Stomach smooth muscle (tissue), 2 donors: ENCODE measurements around the gene PI4KA.
"Not testable (repeated sequence)": the region's sequence is repeated elsewhere in the genome, so short reads cannot be mapped to it uniquely, and the experiment has no call there.

Experiments
- H3K27ac ChIP-seq: one replicate; pipeline ENCODE4 v1.7.0; 2013; ENCODE audit warnings: mild to moderate bottlenecking, low read length, inconsistent platforms
- H3K27me3 ChIP-seq, 2 donors: one replicate each; pipeline ENCODE4 v1.7.0; 2013; ENCODE audit warnings: low read length in 2 of 2; ENCODE audit not compliant: insufficient read depth in 2 of 2, control insufficient read depth in 1 of 2
- H3K36me3 ChIP-seq, 2 donors: one replicate each; pipeline ENCODE4 v1.7.0; 2013; ENCODE audit warnings: low read length in 2 of 2; ENCODE audit not compliant: control insufficient read depth in 2 of 2, insufficient read depth in 2 of 2
- H3K4me1 ChIP-seq: one replicate; pipeline ENCODE4 v1.7.0; 2013; ENCODE audit warnings: low read length; ENCODE audit not compliant: control insufficient read depth, insufficient read depth
- H3K4me3 ChIP-seq, 2 donors: one replicate each; pipeline ENCODE4 v1.7.0; 2013; ENCODE audit warnings: low read length in 2 of 2
- H3K9ac ChIP-seq, 2 donors: one replicate each; pipeline ENCODE4 v1.7.0; 2013; ENCODE audit warnings: low read length in 2 of 2, mild to moderate bottlenecking in 1 of 2
- H3K9me3 ChIP-seq, 2 donors: one replicate each; pipeline ENCODE4 v1.7.0; 2013; ENCODE audit warnings: low read length in 2 of 2; ENCODE audit not compliant: control insufficient read depth in 2 of 2
- donor health status: healthy.
- donor health status: Pancreatic carcinoma.

The PI4KA gene

DNA sequence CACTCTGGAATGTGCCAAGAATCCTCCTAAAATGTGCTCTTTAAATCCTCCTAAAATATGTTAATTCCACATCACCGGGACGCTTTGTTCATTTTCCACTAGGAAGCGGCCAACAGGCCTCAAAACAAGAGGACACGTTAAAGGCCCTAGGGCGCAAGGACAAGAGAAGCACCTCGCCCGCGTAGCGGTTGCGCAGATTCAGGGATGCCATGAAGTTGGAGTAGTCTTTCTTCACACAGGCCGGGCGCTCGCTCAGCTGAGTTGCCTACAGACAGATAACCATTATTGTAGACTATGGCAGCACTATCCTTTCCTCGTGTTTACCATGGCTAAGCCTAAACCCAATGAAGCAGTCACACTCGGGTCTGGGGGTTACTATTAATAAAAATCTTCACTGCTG lies 114.2 kb downstream of the PI4KA start:
- no peaks in the 10 kb centered on the region for H3K27me3 ChIP-seq
- no peak overlapping the region for H3K27ac ChIP-seq
- no peaks in the 10 kb centered on the region for H3K9me3 ChIP-seq
- no peak overlapping the region for H3K9ac ChIP-seq
- H3K36me3 ChIP-seq, result peaks cover 32 to 46% of the 10 kb centered on the region in 2 donors
- H3K4me3 ChIP-seq, result no peak overlapping the region
- H3K4me1 ChIP-seq, result peaks cover 7% of the 10 kb centered on the region

DNA sequence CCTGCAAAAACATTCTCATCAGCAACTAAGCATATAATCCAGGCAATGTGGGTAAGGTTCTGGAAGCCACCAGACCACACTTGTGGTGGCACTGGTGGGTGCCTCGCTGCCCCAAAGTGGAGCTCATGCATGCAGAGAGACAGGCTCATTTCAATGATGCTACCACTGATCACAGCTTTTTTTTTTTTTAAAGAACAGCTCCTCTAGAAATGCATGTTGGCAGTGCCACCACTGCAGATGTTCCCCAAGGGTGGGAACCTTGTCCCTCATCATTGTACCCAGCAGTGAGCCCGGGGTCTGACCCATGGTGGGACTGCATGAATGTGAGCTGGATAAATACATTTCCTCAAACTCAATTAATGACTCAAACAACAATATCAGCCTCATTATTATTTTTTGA lies 115.8 kb downstream of the PI4KA start:
- no peak overlapping the region for H3K4me3 ChIP-seq
- no peaks in the 10 kb centered on the region for H3K4me1 ChIP-seq
- no peaks in the 10 kb centered on the region for H3K27me3 ChIP-seq
- H3K27ac ChIP-seq, result no peak overlapping the region
- H3K9ac ChIP-seq, result no peak overlapping the region
- H3K9me3 ChIP-seq, result no peaks in the 10 kb centered on the region
- peaks cover 34 to 44% of the 10 kb centered on the region in 2 donors for H3K36me3 ChIP-seq

DNA sequence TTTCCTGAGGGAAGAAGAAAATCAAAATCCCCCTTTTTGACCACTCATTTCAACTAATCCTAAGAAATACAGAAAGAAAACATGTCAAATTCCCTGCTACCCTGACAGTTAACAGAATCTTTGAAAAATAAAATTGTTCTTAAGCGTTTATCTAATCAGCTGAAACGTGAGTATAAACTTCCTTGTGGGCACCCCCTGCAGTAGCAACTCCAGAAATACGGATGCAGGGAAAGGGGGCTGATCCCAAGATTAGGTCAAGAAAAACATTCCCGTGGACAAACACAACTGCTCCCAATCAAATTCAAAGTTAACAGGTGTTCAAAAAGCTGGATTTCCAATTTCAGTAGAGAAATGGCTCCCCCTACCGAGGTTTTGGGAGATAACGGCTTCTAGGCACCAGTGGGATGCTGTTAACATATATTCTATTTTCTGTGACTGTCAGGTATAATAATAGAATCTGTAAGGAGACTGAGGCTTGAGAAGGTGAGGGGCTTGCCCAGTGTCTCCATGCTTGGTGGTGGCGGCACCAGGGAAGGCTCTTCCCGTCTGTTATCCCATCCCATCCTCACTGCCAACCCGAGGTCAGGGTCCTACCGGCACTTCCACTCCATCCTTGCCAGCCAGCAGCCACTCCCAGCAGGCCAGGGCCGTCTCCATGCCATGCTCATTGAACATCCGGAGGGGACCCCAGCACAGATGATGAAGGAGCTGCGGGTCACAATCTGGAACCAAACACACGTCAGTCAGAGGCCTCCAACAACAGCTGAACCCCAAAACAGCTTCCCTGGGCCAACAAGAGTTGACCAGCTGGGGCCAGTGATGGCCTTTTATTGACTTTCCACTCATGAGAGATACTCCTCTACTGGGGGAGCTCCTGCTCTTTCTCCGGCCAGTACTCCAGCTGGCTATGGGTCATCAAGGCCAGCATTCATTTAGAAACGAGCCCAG lies 116.7 kb downstream of the PI4KA start:
- Histone ChIP-seq H3K27ac (no peak overlapping the region), H3K4me1 (no peaks in the 10 kb centered on the region), H3K9me3 (no peaks in the 10 kb centered on the region), H3K9ac (no peak overlapping the region), H3K36me3 (peaks cover 29 to 37% of the 10 kb centered on the region in 2 donors), H3K4me3 (no peak overlapping the region), H3K27me3 (no peaks in the 10 kb centered on the region)

DNA sequence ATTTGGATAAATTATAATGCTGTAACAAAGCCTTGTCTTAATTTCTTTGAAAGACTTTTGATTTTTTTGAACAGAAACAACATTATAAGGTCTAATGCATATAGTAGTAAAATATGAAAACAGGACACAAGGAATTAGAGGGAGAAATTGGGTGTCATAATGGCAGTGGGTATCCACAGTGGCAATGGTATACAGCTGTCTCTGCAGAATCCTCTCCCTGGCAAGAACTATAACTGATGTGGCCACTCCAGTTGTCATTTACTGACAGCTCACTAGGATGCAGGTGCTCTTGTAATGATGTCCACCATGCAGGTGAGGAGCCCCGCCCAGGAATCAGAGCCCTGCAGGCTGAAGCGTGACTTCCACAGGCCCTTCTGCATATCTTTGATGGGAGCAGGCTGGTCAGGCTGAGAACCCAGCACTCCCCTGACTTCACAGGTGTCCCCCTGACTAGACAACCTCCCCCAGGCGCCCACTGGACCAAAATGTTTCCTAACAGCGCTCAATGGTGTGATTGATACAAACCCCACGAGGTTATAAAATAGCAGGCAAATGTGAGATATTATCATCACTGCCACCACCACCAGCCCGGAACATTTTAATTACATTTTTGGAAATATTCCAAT lies 117.5 kb downstream of the PI4KA start:
- Histone ChIP-seq H3K9me3 (no peaks in the 10 kb centered on the region), H3K4me1 (no peaks in the 10 kb centered on the region), H3K4me3 (no peak overlapping the region), H3K27ac (no peak overlapping the region), H3K9ac (no peak overlapping the region), H3K36me3 (peaks cover 24 to 30% of the 10 kb centered on the region in 2 donors), H3K27me3 (no peaks in the 10 kb centered on the region)

DNA sequence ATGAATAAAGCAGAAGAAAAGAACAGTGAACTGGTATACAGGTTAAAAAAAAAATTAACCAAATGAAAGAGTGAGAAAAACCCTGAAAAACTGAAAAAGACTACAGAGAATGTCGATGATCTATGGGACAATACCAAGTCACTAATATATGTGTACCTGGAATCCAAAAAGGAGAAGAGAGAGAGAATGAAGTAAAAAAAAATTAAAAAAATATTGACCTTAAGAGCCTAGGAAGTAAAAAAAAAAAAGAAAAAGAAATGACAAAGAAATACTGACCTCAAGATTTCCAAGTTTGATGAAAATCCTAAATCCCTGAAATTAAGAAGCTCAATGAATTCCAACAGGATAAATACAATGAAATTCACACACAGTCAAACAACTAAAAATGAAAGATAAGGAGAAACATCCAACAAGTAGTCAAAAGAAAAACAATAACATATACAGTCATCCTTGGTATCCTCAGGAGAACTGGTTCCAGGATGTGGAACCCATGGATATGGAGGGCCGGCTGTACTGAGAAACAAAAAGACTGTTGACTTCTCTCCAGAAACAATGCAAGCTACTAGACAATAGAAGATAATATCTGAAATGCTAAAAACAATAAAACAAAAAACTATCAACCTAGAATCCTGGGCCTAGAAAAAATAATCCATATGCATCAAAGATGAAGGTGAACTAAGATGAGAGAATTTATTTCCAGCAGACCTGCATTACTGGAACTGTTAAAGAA lies 118.2 kb downstream of the PI4KA start:
- Histone ChIP-seq H3K27ac (no peak overlapping the region), H3K36me3 (peaks cover 21 to 27% of the 10 kb centered on the region in 2 donors), H3K9ac (no peak overlapping the region)

DNA sequence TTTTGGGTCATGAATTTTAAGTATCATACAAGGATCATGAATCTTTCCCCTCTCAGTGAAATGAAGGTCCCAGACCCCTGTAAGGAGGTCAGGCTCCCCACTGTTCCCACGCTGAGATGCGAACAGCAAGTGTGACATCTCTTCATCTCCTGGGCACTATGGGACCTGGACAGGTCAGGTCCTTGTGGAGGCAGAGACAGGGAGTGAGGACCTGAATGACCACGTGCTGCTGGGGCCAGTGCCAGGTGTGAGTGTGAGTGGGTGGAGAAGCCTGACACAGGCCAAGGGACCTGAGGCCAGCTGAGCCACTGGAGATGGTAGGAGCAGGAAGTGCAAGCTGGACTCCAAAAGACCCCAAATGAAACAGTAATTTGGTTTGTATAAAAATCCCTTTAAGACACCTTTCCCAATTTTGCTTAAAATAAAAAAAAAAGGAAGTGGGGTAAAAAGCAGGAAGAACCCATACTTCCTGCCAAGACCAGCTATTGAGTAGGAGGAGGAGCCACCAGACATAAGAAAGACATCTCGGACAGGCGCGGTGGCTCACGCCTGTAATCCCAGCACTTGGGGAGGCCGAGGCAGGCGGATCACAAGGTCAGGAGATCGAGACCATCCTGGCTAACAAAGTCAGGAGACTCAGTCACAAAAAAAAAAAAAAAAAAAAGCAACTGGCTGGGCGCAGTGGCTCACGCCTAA lies 120.1 kb downstream of the PI4KA start:
- H3K4me3 ChIP-seq, result no peak overlapping the region
- no peak overlapping the region for H3K27ac ChIP-seq
- peaks cover 15 to 21% of the 10 kb centered on the region in 2 donors for H3K36me3 ChIP-seq
- H3K4me1 ChIP-seq, result no peaks in the 10 kb centered on the region
- H3K27me3 ChIP-seq, result no peaks in the 10 kb centered on the region
- H3K9me3 ChIP-seq, result no peaks in the 10 kb centered on the region
- H3K9ac ChIP-seq, result no peak overlapping the region

More for the DNA sequence above, 118.2 kb downstream of the PI4KA start:
- H3K9me3 ChIP-seq, result no peaks in the 10 kb centered on the region
- no peaks in the 10 kb centered on the region for H3K27me3 ChIP-seq
- no peaks in the 10 kb centered on the region for H3K4me1 ChIP-seq
- no peak overlapping the region for H3K4me3 ChIP-seq

DNA sequence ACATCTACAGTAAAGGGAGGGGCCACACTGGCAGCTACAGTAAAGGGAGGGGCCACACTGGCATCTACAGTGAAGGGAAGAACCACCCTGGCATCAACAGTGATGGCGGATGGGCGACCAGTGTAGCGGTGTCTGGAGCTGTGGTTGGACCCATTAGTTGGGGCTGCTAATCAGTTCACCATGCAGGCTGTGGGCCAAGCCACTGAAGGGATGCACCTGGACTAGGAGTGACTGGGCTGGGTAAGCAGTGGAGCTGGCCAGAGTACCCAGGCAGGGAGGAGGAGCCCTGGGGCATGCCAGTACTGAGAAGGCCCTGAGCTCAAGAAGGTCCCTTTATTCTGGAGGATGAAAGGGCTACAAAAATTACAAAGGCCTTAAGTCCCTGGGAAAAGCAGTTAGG lies 121.7 kb downstream of the PI4KA start:
- H3K4me3 ChIP-seq, H3K9ac ChIP-seq, H3K27ac ChIP-seq, H3K27me3 ChIP-seq, H3K4me1 ChIP-seq, H3K9me3 ChIP-seq: not testable (repeated sequence)
- peaks cover 9 to 15% of the 10 kb centered on the region in 2 donors for H3K36me3 ChIP-seq

DNA sequence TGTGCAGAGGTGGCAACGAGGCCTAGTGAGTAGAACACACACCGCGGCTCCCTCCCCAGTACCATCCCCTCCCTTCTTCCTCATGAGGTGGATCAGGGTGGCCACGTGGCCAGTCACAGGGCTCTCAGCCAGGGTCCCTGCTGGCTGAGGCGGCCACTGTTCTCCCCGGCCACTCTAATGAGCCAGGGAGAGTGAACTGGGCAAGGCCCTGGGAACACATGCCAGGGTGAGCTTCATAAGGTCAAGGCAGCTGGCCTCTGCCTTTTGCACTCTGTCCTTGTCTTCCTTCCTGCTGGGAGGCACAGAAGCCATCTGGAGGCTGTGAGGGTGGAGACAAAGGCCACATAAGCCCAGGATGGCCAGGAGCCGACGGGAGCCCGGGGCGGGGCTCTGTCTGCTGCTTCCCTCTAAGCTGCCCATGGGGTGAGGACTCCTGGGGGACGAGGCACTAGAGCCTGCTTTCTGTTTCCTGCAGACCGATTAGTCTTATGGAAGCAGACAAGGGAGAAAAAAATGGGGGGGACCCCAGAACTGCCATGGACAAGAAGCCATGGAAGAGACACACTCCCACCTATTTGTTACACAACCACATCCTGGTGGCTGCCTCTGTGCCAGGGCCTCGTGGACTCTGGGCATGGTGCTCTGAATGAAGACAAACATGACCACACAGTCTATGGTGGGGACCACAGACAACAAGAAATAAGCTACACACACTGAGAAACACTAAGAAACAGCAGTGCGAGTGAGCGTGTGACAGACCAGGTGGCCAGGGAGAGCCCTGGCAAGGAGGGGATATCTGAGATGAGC lies 123.1 kb downstream of the PI4KA start:
- not testable (repeated sequence) for H3K36me3 ChIP-seq

DNA sequence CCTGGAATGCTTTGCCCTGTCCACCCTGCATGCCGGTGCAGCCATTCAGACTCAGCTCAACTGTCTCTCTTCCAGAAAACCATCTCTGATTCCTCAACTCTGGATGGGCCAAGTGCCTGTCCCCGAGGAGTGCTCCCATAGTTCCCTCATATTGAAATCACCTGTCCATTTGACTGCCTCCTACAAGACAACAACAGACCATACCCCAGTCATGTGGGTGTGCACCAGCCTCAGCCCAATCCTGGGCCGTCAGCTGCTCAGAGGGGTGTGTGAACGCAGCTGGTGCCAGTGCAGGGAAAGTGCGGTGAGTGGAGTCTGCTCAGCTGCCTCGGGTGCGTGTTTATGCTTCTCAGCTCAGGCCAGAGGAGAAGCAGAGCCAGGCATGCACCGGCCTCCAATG lies 126.2 kb downstream of the PI4KA start:
- peaks cover 19 to 23% of the 10 kb centered on the region in 2 donors for H3K36me3 ChIP-seq
- H3K27ac ChIP-seq, H3K9me3 ChIP-seq, H3K9ac ChIP-seq, H3K4me1 ChIP-seq, H3K4me3 ChIP-seq, H3K27me3 ChIP-seq: not testable (repeated sequence)

More for the DNA sequence above, 123.1 kb downstream of the PI4KA start:
- not testable (repeated sequence) for H3K27me3 ChIP-seq, H3K9ac ChIP-seq, H3K4me3 ChIP-seq, H3K4me1 ChIP-seq, H3K9me3 ChIP-seq, H3K27ac ChIP-seq

DNA sequence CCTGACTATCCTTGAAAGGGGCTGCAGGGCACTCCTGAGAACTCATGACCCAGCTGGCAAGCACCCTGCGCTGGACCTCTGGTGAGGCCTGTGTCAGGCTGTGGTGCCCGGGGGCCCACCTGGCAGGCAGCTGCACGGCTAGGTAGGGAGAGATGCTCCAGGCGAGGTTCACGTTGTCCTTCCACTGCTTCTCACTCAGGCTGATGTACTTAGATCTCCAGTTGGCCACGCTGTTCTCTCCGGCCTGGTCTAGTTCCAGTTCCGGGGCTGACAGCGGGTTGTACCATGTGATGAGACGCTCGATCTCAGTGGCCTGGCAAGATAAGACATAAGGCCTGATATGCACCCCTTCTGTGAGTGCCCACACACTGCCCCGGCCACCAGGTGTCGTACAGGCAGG lies 129.4 kb downstream of the PI4KA start:
- Histone ChIP-seq H3K4me3 (no peak overlapping the region), H3K9ac (no peak overlapping the region), H3K4me1 (no peaks in the 10 kb centered on the region), H3K27me3 (no peaks in the 10 kb centered on the region), H3K27ac (no peak overlapping the region), H3K36me3 (peaks cover 31 to 42% of the 10 kb centered on the region in 2 donors), H3K9me3 (no peaks in the 10 kb centered on the region)
